H1 (cell line): ENCODE data around the gene TNRC6C.

Experiments
- CHD2 ChIP-seq: IDR thresholded peaks from 2 replicates; pipeline ENCODE4 v1.6.1; 2012; ENCODE audit warnings: low read length, improper control_type of control experiment
- TAF1 ChIP-seq: IDR thresholded peaks from 2 replicates; pipeline ENCODE4 v1.6.1; 2011; ENCODE audit warnings: mild to moderate bottlenecking, low read depth, low read length

DNA sequence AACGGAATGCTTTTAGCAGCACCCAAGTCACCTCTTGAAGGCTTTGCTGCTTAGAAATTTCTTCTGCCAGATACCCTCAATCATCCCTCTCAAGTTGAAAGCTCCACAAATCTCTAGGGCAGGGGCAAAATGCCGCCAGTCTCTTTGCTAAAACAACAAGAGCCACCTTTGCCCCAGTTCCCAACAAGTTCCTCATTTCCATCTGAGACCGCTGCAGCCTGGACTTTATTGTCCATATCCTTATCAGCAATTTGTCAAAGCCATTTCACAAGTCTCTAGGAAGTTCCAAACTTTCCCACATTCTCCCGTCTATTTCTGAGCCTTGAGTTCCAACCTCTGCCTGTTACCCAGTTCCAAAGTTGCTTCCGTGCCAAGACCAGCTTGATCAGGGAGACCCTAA lies 142.6 kb downstream of the TNRC6C start:
- TF ChIP-seq TAF1, result no peak
- no peak for TF ChIP-seq CHD2
